NT2/D1 (cell line): Measurements from ENCODE around the gene BPI.
A peak's percentile ranks its signal among the peaks of the same experiment; 100 is the strongest.
"Not testable (repeated sequence)": the region's sequence is repeated elsewhere in the genome, so short reads cannot be mapped to it uniquely, and the experiment has no call there.

Experiments
- DNase-seq: peaks from one replicate; pipeline ENCODE4 v3.0.0-alpha.2; 2011; ENCODE audit warnings: low read depth, low spot score
- H3K27me3 ChIP-seq: 2 replicates; pipeline ENCODE4 v1.6.0; 2011; ENCODE audit warnings: mild to moderate bottlenecking; ENCODE audit not compliant: insufficient read length, insufficient read depth
- H3K36me3 ChIP-seq: 2 replicates; pipeline ENCODE4 v1.6.1; 2011; ENCODE audit warnings: mild to moderate bottlenecking, low read length, mixed read lengths; ENCODE audit not compliant: insufficient read depth, insufficient read length
- H3K4me1 ChIP-seq: 2 replicates; pipeline ENCODE4 v1.5.1; 2011; ENCODE audit not compliant: insufficient read depth, insufficient read length
- H3K4me3 ChIP-seq: 2 replicates; pipeline ENCODE4 v1.5.1; 2011; ENCODE audit warnings: low read depth; ENCODE audit not compliant: insufficient read length
- H3K9ac ChIP-seq: 2 replicates; pipeline ENCODE4 v1.6.0; 2011; ENCODE audit warnings: low read depth; ENCODE audit not compliant: insufficient read length
- H3K9me3 ChIP-seq: 2 replicates; pipeline ENCODE4 v1.5.1; 2011; ENCODE audit warnings: mild to moderate bottlenecking, low read length; ENCODE audit not compliant: insufficient read depth
- SUZ12 ChIP-seq: IDR thresholded peaks from 2 replicates; pipeline ENCODE4 v1.6.1; 2011; ENCODE audit not compliant: insufficient read length, insufficient read depth; ENCODE audit errors: extremely low read depth
- YY1 ChIP-seq: IDR thresholded peaks from 2 replicates; pipeline ENCODE4 v1.6.1; 2011; ENCODE audit not compliant: insufficient read length, insufficient read depth
- ZNF274 ChIP-seq: IDR thresholded peaks from 2 replicates; pipeline ENCODE4 v1.6.1; 2011; ENCODE audit warnings: mild to moderate bottlenecking, low read depth, low read length

The BPI gene

DNA sequence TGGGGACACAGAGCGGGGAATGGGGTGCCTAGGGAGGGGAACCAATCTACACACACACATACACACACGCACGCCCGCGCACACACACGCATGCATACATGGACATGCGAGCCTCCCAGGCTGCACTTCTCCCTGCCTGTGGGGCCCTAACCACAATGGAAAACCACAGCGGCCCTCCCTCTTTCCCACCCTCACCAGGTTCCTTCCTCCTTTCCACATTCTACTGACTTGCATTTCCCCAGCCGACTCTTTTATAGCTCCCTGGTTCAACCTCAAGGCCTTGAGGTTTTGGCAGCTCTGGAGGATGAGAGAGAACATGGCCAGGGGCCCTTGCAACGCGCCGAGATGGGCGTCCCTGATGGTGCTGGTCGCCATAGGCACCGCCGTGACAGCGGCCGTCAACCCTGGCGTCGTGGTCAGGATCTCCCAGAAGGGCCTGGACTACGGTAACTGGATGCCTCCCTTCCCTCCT is at the start of gene BPI:
Gene BPI, plus strand, starts transcription at position 249 of the 472 bp plus-strand sequence. Its CDS starts 68 bp downstream, at position 317.
- Histone ChIP-seq H3K9ac (no peak within 1 kb of the TSS), H3K4me1 (peaks cover 5% of the 10 kb centered on the region), H3K4me3 (no peak within 1 kb of the TSS)

DNA sequence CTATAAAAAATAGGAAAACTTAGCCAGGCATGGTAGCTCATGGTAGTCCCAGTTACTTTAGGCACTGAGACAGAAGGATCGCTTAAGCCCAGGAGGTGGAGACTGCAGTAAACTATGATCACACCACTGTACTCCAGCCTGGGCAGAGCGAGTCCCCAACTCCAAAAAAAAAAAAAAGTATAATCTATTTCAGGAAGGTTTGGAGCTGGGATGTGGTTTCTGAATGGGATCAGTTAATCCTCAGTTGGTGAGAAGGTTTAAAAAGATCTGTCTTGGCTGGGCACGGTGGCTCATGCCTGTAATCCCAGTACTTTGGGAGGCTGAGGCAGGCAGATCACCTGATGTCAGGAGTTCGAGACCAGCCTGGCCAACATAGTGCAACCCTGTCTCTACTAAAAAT is 49.3 kb upstream of the BPI start:
- H3K9ac ChIP-seq, H3K36me3 ChIP-seq, H3K4me3 ChIP-seq, DNase-seq, H3K9me3 ChIP-seq: not testable (repeated sequence)
- peaks cover 11% of the 10 kb centered on the region for H3K27me3 ChIP-seq
- H3K4me1 ChIP-seq = peaks cover 10% of the 10 kb centered on the region

More for the DNA sequence above, at the start of gene BPI:
- TF ChIP-seq YY1 (no peak), ZNF274 (no peak), SUZ12 (no peak)
- Histone ChIP-seq H3K9me3 (peaks cover 6% of the 10 kb centered on the region; the same call in 1 of the 2 replicates), H3K36me3 (no peaks in the 10 kb centered on the region), H3K27me3 (peaks cover 3% of the 10 kb centered on the region)
- no peak for DNase-seq

DNA sequence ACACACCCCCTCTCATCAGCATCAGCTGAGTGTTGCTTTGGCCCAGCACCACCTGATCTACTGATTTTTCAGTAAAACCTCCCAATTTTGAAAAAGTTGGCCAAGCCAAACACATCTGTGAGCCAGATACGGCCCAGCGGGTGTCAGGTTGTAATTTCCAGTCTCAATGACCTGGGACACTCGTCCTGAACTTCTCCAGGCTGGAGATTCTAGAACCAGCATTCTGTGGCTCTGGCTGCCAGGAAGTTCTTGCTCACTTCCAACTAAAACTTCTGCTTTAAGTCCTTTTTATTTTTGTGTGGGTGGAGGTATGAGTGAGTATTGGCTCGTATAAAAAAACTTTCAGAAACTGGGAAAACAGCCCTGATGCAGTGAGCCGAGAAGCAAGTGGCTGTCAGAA is 48.6 kb upstream of the BPI start:
- DNase-seq = no peak
- Histone ChIP-seq H3K9ac (no peak overlapping the region), H3K4me3 (no peak overlapping the region), H3K27me3 (peaks cover 19% of the 10 kb centered on the region), H3K36me3 (no peaks in the 10 kb centered on the region), H3K9me3 (no peaks in the 10 kb centered on the region), H3K4me1 (peaks cover 15% of the 10 kb centered on the region)
- TF ChIP-seq ZNF274 = no peak

DNA sequence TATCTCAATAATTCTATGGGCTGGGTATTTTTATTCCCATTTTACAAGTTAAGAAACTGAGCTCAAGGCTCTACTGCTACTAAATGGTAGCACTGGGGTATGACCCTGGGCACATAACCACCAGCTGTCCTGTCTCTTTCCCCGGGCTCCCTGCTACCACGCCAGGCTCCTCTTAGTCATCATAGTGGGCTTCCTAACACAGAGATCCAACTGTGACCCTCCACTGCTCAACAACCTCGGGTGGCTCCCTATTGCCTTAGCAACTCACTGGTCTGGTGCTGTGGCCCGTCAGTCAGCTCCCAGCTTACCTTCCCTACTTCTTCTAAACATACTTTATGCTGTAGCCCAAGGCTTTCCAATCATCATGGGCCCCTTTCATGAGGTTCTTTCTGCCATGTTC is 47.9 kb upstream of the BPI start:
- no peak for DNase-seq
- peaks cover 22% of the 10 kb centered on the region for H3K27me3 ChIP-seq
- H3K4me3 ChIP-seq = no peak overlapping the region
- H3K9me3 ChIP-seq = no peaks in the 10 kb centered on the region
- no peaks in the 10 kb centered on the region for H3K36me3 ChIP-seq
- H3K4me1 ChIP-seq = peaks cover 15% of the 10 kb centered on the region
- no peak for TF ChIP-seq YY1
- TF ChIP-seq SUZ12 = no peak
- no peak for TF ChIP-seq ZNF274
- H3K9ac ChIP-seq = no peak overlapping the region

DNA sequence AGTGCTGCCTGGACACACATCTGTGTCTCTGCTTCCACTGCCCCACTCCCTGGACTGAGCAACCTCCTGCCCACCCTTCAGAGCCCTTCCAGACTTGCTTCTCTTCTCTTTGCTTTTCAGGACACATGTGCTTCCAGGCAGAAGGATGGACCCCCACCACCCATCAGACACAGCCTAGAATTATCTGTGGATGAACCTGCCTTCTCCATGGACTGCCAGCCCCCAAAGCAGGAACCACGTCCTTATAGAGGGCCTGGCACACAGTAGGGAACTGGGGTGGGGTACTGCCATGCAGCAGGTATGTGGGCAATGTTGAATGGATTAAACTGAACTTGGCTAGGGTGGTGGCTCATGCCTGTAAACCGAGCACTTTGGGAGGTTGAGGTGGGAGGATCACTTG is 47.0 kb upstream of the BPI start:
- H3K36me3 ChIP-seq = no peaks in the 10 kb centered on the region
- TF ChIP-seq YY1 = no peak
- no peak for TF ChIP-seq ZNF274
- TF ChIP-seq SUZ12 = no peak
- H3K4me3 ChIP-seq = no peak overlapping the region
- no peak overlapping the region for H3K9ac ChIP-seq
- H3K27me3 ChIP-seq = peaks cover 25% of the 10 kb centered on the region
- H3K9me3 ChIP-seq = no peaks in the 10 kb centered on the region
- peaks cover 15% of the 10 kb centered on the region for H3K4me1 ChIP-seq
- DNase-seq = no peak

DNA sequence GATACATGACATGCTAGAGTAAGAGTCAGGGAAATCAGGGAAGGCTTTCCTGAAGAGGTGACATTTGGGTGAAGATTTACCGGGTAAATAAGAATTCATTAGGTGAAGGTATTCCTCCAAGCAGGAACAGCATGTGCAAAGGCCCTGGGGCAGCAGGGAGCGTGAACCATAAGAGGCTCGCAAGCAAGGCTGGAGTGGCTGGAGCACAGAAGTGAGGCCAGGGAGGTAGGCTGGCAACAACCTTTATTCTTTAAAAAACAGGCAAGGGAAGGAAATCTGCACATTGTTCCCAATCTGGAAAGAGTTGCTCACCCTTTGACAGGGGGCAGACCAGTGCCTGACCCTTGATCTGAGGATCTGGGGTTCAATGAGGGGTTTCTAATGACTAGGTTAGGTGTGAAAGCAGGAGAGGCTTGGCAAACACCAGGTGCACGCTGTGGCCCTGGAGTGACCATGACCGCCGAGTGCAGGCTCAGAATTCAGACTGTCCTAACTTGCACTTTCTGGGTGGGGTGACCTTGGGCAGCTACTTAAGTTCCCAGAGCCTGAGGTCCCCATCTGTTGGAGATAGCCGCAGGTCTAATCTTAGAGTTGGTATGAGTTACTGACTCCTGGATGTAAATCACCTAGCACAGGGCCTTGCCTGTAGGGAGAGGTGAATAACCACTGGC is 45.3 kb upstream of the BPI start:
- Histone ChIP-seq H3K9ac (no peak overlapping the region), H3K27me3 (peaks cover 25% of the 10 kb centered on the region), H3K4me3 (no peak overlapping the region), H3K4me1 (peaks cover 7% of the 10 kb centered on the region), H3K9me3 (no peaks in the 10 kb centered on the region), H3K36me3 (no peaks in the 10 kb centered on the region)
- no peak for TF ChIP-seq YY1
- no peak for TF ChIP-seq SUZ12
- no peak for TF ChIP-seq ZNF274
- DNase-seq = no peak

DNA sequence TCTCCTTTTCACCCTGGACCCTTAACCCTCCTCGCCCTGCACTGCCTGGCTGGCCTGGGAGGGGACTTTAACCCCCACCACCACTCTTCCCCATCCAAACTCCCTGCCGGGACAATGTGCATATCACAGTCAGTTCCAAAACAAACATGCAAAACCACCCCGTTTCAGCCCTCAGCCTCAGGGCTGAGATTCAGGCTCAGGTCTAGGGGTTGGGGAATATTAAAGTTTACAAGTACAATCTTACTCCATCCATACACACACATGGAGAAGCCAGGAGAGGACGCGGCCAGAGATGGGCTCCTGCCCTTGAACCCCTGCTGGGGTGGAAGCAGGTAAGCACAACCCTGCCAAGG is 44.0 kb upstream of the BPI start:
- Histone ChIP-seq H3K9ac (peak overlapping the region; percentile 71), H3K9me3 (no peaks in the 10 kb centered on the region), H3K27me3 (peaks cover 25% of the 10 kb centered on the region), H3K36me3 (no peaks in the 10 kb centered on the region), H3K4me3 (peak overlapping the region; percentile 52), H3K4me1 (peaks cover 7% of the 10 kb centered on the region)
- no peak for DNase-seq
- TF ChIP-seq YY1 = no peak
- no peak for TF ChIP-seq SUZ12
- no peak for TF ChIP-seq ZNF274
